Measurements from ENCODE around the gene LRRC27. TPM values are rescaled to one million over a fixed set of nuclear protein-coding genes. Genes with fewer than 3 reads are reported as not detected.

LRRC27 gene
- total RNA-seq, 1 donor: 13.4 TPM

DNA sequence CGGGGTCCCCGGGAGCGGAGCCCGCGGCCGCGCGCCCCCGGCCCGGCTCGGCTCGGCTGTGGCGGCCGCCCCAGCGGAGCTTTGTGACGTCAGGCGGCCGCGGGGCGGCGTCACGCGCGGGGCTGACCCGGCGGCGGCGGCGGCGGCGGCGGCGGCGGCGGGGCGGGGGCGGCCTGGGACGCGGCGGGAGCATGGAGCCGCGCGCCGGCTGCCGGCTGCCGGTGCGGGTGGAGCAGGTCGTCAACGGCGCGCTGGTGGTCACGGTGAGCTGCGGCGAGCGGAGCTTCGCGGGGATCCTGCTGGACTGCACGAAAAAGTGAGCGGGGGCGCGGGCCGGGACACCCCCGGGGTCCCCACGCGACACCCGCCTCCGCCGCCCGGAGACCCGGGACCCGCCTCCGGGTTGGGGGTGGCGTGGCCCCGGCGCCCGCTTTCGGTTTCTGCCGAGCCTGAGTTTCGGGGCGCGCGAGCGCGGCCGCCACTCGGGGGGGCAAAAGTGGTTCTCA lies 65.1 kb downstream of the LRRC27 start, which contains the start of gene PWWP2B:
Gene PWWP2B, plus strand, starts transcription at position 165 of the 506 bp plus-strand sequence. Its CDS starts 27 bp downstream, at position 192.
- TF ChIP-seq, protein P1, sequence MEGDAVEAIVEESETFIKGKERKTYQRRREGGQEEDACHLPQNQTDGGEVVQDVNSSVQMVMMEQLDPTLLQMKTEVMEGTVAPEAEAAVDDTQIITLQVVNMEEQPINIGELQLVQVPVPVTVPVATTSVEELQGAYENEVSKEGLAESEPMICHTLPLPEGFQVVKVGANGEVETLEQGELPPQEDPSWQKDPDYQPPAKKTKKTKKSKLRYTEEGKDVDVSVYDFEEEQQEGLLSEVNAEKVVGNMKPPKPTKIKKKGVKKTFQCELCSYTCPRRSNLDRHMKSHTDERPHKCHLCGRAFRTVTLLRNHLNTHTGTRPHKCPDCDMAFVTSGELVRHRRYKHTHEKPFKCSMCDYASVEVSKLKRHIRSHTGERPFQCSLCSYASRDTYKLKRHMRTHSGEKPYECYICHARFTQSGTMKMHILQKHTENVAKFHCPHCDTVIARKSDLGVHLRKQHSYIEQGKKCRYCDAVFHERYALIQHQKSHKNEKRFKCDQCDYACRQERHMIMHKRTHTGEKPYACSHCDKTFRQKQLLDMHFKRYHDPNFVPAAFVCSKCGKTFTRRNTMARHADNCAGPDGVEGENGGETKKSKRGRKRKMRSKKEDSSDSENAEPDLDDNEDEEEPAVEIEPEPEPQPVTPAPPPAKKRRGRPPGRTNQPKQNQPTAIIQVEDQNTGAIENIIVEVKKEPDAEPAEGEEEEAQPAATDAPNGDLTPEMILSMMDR (IDR thresholded peaks at IDR 0.05; ENCODE audit: extremely low read depth, low read depth, low read length): no peak
- peak; percentile 99 for DNase-seq (ENCODE audit: insufficient read length, low spot score, missing footprints)
- peak within 1 kb of the TSS; percentile 60 for H3K27ac ChIP-seq (ENCODE audit: low read depth, low read length)

DNA sequence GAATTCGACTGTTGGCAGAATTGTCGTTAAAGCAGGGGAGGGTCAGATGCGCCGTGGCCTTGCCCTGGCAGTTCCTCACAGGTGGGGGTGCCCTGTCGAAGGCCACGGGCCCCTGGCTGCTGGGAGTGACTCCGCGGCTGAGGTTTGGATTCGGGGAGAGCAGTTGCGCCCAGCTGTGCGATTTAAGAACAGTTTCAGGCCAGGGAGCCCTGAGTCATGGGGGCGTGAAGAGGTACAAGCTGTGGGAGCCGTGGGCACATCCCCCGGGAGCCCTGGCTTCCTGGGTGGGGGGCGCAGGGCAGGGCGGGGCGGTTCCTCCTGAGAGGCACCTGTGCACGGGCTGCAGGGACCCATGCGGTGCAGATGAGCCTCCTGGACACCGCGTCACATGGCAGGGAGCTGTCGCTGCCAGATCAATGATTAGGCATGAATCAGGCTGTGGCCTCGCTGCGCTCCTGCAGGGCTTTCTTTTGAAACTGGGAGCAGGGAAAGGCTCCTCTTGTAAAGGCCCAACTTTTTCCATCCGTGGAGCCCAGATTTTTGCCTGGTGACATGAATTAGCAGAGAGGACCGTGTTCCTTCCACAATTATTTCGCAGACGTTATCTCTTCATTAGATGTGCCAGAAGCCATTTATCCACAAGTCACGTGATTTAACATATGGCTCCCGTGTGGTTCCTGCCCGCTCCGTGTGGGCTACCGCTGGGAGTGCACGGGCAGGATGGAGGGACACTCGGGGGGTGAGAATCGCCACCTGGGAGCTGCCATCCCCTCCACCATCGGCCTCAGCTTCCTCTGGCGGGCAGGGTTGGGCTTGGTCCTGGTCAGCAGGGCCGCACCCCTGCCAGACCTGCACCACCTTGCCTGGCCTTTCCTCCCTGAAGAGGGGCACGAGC lies 65.9 kb downstream of the LRRC27 start:
- Histone ChIP-seq H3K4me3 (ENCODE audit: insufficient read depth, low read length) (peak overlapping the region; percentile 72), H3K27ac (ENCODE audit: low read depth, low read length) (peak overlapping the region; percentile 60), H3K4me2 (ENCODE audit: insufficient read depth, low read length) (peak overlapping the region; percentile 89), H3K27me3 (ENCODE audit: insufficient read depth, low read length) (no peaks in the 10 kb centered on the region), H3K79me2 (ENCODE audit: insufficient read depth, low read length) (peaks cover 37% of the 10 kb centered on the region), H4K20me1 (ENCODE audit: insufficient read depth, low read length) (peaks cover 38% of the 10 kb centered on the region), H3K36me3 (ENCODE audit: insufficient read depth, low read length) (no peaks in the 10 kb centered on the region), H3K9me3 (ENCODE audit: low read depth, low read length) (no peaks in the 10 kb centered on the region), H3K4me1 (ENCODE audit: insufficient read depth, low read length) (peaks cover 7% of the 10 kb centered on the region), H2AFZ (ENCODE audit: low read length) (peak overlapping the region; percentile 51)
- DNase-seq (ENCODE audit: insufficient read length, low spot score, missing footprints): peak; percentile 99
- TF ChIP-seq, protein P1 (IDR thresholded peaks at IDR 0.05; ENCODE audit: extremely low read depth, low read depth, low read length): no peak

More for the DNA sequence above, 65.1 kb downstream of the LRRC27 start, which contains the start of gene PWWP2B:
- Histone ChIP-seq H3K9me3 (ENCODE audit: low read depth, low read length) (no peaks in the 10 kb centered on the region), H3K27me3 (ENCODE audit: insufficient read depth, low read length) (no peaks in the 10 kb centered on the region), H3K4me2 (ENCODE audit: insufficient read depth, low read length) (peak within 1 kb of the TSS; percentile 89), H3K4me3 (ENCODE audit: insufficient read depth, low read length) (peak within 1 kb of the TSS; percentile 72), H3K36me3 (ENCODE audit: insufficient read depth, low read length) (no peaks in the 10 kb centered on the region), H3K4me1 (ENCODE audit: insufficient read depth, low read length) (peaks cover 7% of the 10 kb centered on the region), H3K79me2 (ENCODE audit: insufficient read depth, low read length) (peaks cover 37% of the 10 kb centered on the region), H4K20me1 (ENCODE audit: insufficient read depth, low read length) (peaks cover 33% of the 10 kb centered on the region), H2AFZ (ENCODE audit: low read length) (peak within 1 kb of the TSS; percentile 51)

DNA sequence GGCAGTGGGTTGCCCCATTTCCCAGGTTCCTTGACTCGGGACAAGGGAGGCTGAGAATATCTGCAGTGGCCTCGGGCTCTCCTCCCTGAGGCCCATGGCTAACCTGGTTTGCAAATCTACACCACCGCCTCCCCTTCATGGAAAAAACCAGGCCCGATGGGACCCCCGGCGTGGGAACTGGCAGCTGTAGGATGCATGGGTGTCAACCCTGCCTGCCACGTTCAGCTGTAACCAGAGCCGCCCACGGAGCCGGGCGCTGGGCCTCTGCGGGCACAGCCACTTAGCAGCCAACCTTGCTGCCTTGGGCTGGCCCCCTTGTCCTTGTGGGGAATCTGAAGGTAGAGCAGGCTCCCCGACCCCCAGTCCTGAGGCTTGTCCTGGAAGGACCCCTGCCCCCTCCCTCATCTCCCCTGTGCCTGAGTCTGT lies 66.6 kb downstream of the LRRC27 start:
- Histone ChIP-seq H3K27ac (ENCODE audit: low read depth, low read length) (peak overlapping the region; percentile 60), H4K20me1 (ENCODE audit: insufficient read depth, low read length) (peaks cover 38% of the 10 kb centered on the region), H3K27me3 (ENCODE audit: insufficient read depth, low read length) (no peaks in the 10 kb centered on the region), H3K36me3 (ENCODE audit: insufficient read depth, low read length) (no peaks in the 10 kb centered on the region), H3K9me3 (ENCODE audit: low read depth, low read length) (no peaks in the 10 kb centered on the region), H3K4me2 (ENCODE audit: insufficient read depth, low read length) (no peak overlapping the region), H3K4me1 (ENCODE audit: insufficient read depth, low read length) (peaks cover 6% of the 10 kb centered on the region), H3K4me3 (ENCODE audit: insufficient read depth, low read length) (no peak overlapping the region), H2AFZ (ENCODE audit: low read length) (no peak overlapping the region), H3K79me2 (ENCODE audit: insufficient read depth, low read length) (peaks cover 37% of the 10 kb centered on the region)
- DNase-seq (ENCODE audit: insufficient read length, low spot score, missing footprints): no peak
- TF ChIP-seq, protein P1 (IDR thresholded peaks at IDR 0.05; ENCODE audit: extremely low read depth, low read depth, low read length): no peak

Measured in osteoblast (primary cell).